K562 (cell line): ENCODE data around the gene LAMB2. TPM values are rescaled to one million over a fixed set of nuclear protein-coding genes. Genes with fewer than 3 reads are reported as not detected.

Source experiments
- ATAC-seq: fragments of 200-7000 bp; cut with Tn5 transposase; 3 replicates; pipeline ENCODE4 v1.9.1; 2020; ENCODE audit warnings: moderate library complexity
- BruUV-seq: library from RNA; stranded (reverse); fragments of 400-500 nt; replicated peaks from 2 replicates; lab custom pipeline; 2021; lab: Mats Ljungman, UMichigan
- CTCF ChIA-PET: fragments of 300-600 bp; formaldehyde crosslinking; extraction: SDS; loops from one replicate; lab custom pipeline; 2021; ENCODE audit warnings: low intra/inter-chr PET ratio; lab: Yijun Ruan, JAX
- POLR2A ChIA-PET: fragments of 300-600, 350-650 bp; sonication (Branson Sonifier 250); formaldehyde crosslinking; extraction: SDS; loops from one replicate; lab custom pipeline; 2021; ENCODE audit warnings: antibody characterized with exemption, inconsistent platforms; lab: Yijun Ruan, JAX
- DNase-seq, 4 experiments: peaks; one replicate each; pipeline versions ENCODE4 v3.0.0 to v3.0.0-alpha.2; 2011 to 2018; ENCODE audit warnings: low spot score in 3 of 4, mixed read lengths in 3 of 4; ENCODE audit errors: extremely low read depth in 1 of 4
- FAIRE-seq: peaks from 2 replicates; lab custom pipeline; 2011; peaks lifted over from hg19 to GRCh38; lab: Jason Lieb, UNC
- H2AFZ ChIP-seq: 2 replicates; pipeline ENCODE4 v1.6.0; 2011; ENCODE audit warnings: low read depth, low read length, control low read depth, inconsistent platforms
- H3K27ac ChIP-seq: fragments of 200-600 bp; 3 replicates; pipeline ENCODE4 v1.8.0; 2011; ENCODE audit warnings: low read depth, mild to moderate bottlenecking, control low read depth, inconsistent platforms, low read length, moderate library complexity, mixed read lengths; ENCODE audit errors: extremely low read depth
- H3K27me3 ChIP-seq, 2 experiments: fragments of 300-600 bp in 1 of 2; 2 replicates in 1 of 2; 3 replicates in 1 of 2; pipeline versions ENCODE4 v1.6.0 to v1.8.0; 2011; ENCODE audit warnings: inconsistent platforms in 2 of 2, low read length in 2 of 2, mild to moderate bottlenecking in 1 of 2, mixed read lengths in 1 of 2, moderate library complexity in 1 of 2; ENCODE audit not compliant: control insufficient read depth in 2 of 2, insufficient read depth in 2 of 2
- H3K36me3 ChIP-seq: fragments of 300-600 bp; 3 replicates; pipeline ENCODE4 v1.8.0; 2011; ENCODE audit warnings: mild to moderate bottlenecking, low read length, inconsistent platforms; ENCODE audit not compliant: control insufficient read depth, insufficient read depth
- H3K4me1 ChIP-seq, 2 experiments: fragments of 200-600 bp in 1 of 2; replicated peaks in 1 of 2; 2 replicates in 1 of 2; 3 replicates in 1 of 2; pipeline versions ENCODE4 v1.5.1 to v1.8.0; 2011; ENCODE audit warnings: inconsistent platforms in 2 of 2, low read length in 2 of 2, mild to moderate bottlenecking in 1 of 2, mixed read lengths in 1 of 2, moderate library complexity in 1 of 2; ENCODE audit not compliant: control insufficient read depth in 2 of 2, insufficient read depth in 2 of 2
- H3K4me2 ChIP-seq: 2 replicates; pipeline ENCODE4 v1.6.1; 2011; ENCODE audit warnings: low read length, control low read depth, inconsistent platforms, mixed read lengths; ENCODE audit not compliant: insufficient read depth
- H3K4me3 ChIP-seq: fragments of 200-600 bp; sonication (generic), shearing (Covaris generic); 2 replicates; pipeline ENCODE4 v1.5.1; 2016; ENCODE audit warnings: control low read depth, inconsistent platforms
- H3K79me2 ChIP-seq: fragments of 200-600 bp; 3 replicates; pipeline ENCODE4 v1.8.0; 2011; ENCODE audit warnings: low read length, inconsistent platforms; ENCODE audit not compliant: control insufficient read depth, insufficient read depth
- H3K9ac ChIP-seq, 2 experiments: 2 replicates each; pipeline versions ENCODE4 v1.6.0 to v1.6.1; 2011; ENCODE audit warnings: low read depth in 2 of 2, low read length in 2 of 2, control low read depth in 1 of 2, inconsistent platforms in 1 of 2, mild to moderate bottlenecking in 1 of 2, mixed read lengths in 1 of 2; ENCODE audit not compliant: insufficient read depth in 1 of 2
- H3K9me1 ChIP-seq: one replicate; pipeline ENCODE4 v1.6.0; 2011; ENCODE audit warnings: inconsistent platforms, mild to moderate bottlenecking, low read length, moderate library complexity; ENCODE audit not compliant: control insufficient read depth, insufficient read depth
- H3K9me3 ChIP-seq: replicated peaks from 2 replicates; pipeline ENCODE4 v1.5.1; 2011; ENCODE audit warnings: low read depth, low read length, inconsistent platforms; ENCODE audit not compliant: control insufficient read depth, insufficient read depth
- H4K20me1 ChIP-seq: replicated peaks from 2 replicates; pipeline ENCODE4 v1.6.1; 2011; ENCODE audit warnings: low read length, inconsistent platforms, mixed read lengths; ENCODE audit not compliant: control insufficient read depth, insufficient read depth
- HDAC1 ChIP-seq, 2 experiments: fragments of 450-650 bp; IDR thresholded peaks; 2 replicates each; pipeline ENCODE4 v1.6.1; 2016 to 2017; ENCODE audit warnings: inconsistent platforms in 1 of 2, mild to moderate bottlenecking in 1 of 2, moderate library complexity in 1 of 2
- RBFOX2 ChIP-seq: fragments of 200-400 bp; formaldehyde crosslinking; IDR thresholded peaks from 2 replicates; pipeline ENCODE4 v1.6.1; 2017; ENCODE audit warnings: low read depth, mild to moderate bottlenecking, low read length, moderate library complexity
- TCF7L2 ChIP-seq: fragments of 150-350 bp; IDR thresholded peaks from 2 replicates; pipeline ENCODE4 v1.6.1; 2016; ENCODE audit warnings: low read depth, mild to moderate bottlenecking, low read length, moderate library complexity
- WGBS: fragments of 100-300 bp; shearing (Covaris generic); methylation state at CpG from one replicate; pipeline ENCODE4 v1.1.6; 2016; ENCODE audit warnings: low coverage, mixed read lengths; ENCODE audit not compliant: insufficient coverage; ENCODE audit errors: missing lambda C conversion rate; 5-methylcytosine and 5-hydroxymethylcytosine counted together
- in situ Hi-C: fragments of 300-500 bp; cut with MboI; formaldehyde crosslinking; loops from 4 replicates; pipeline ENCODE4 v1.15.0; 2018; ENCODE audit warnings: inconsistent platforms, mixed read lengths
- intact Hi-C: fragments of 100-400 bp; cut with micrococcal nuclease; formaldehyde crosslinking; loops from 2 replicates; pipeline ENCODE4 v1.14.2; 2022
- polyA plus RNA-seq, 8 experiments: library from polyadenylated mRNA; depleted of rRNA in 4 of 8; stranded (reverse) in 5 of 8; unstranded in 3 of 8; fragments of >200 nt; fragmentation: Nextera tagmentation in 2 of 8; fragmentation: Illumina TruSeq in 1 of 8; extraction: Ambion mirVana in 2 of 8; extraction: Trizol in 1 of 8; gene quantifications; 2 replicates each; pipeline versions ENCODE4 v1.2.1 to v1.2.3, GENCODE V29; 2011 to 2014; ENCODE audit warnings: inconsistent platforms in 1 of 8, missing spikeins in 1 of 8
- total RNA-seq, 7 experiments: library from RNA; depleted of rRNA in 6 of 7; stranded (reverse); fragments of >200 nt in 6 of 7; fragmentation: Illumina TruSeq in 2 of 7; extraction: Trizol in 2 of 7; gene quantifications; 2 replicates each; pipeline versions ENCODE4 v1.2.1 to v1.2.3, GENCODE V29; 2011 to 2021; ENCODE audit warnings: low replicate concordance in 1 of 7
- TF ChIP-seq, protein P1 (sequence below): fragments of 450-650 bp; formaldehyde crosslinking; IDR thresholded peaks from 2 replicates; pipeline ENCODE4 v1.4.0; 2020; ENCODE audit warnings: mild to moderate bottlenecking, moderate library complexity

Gene LAMB2
- total and polyA plus RNA-seq, 9 of the 15 experiments (the other 6 are each of a cell fraction or from before 2014, with no cell fraction given): 1.4 to 26.0 (median 16.2) TPM

DNA sequence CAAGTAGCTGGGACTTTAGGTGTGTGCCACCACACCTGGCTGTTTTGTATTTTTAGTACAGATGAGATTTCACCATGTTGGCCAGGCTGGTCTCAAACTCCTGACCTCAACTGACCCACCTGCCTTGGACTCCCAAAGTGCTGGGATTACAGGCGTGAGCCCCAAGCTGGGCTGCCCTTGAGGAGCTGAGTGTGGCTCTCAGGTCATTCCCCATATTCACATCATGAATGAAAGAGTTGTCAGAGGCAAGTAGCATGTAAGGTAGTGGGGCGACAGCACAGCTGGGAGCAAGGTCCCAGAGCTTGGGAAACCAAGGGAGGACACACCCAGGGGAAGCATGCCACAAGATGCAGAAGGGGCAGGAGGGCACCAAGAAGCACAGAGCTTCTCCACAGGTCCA lies 28.3 kb upstream of the LAMB2 start:
- Histone ChIP-seq H3K79me2 (peaks cover 21% of the 10 kb centered on the region), H3K9me1 (no peaks in the 10 kb centered on the region), H3K27ac (no peak overlapping the region), H3K4me3 (no peak overlapping the region), H3K36me3 (peaks cover 32% of the 10 kb centered on the region; the same call in 2 of the 3 replicates), H3K4me2 (no peak overlapping the region), H2AFZ (no peak overlapping the region), H3K4me1 (peaks cover 2 to 16% of the 10 kb centered on the region in 2 experiments; a peak in 3 of 5 replicates), H3K9ac (no peak overlapping the region), H3K9me3 (no peaks in the 10 kb centered on the region), H4K20me1 (no peaks in the 10 kb centered on the region), H3K27me3 (no peaks in the 10 kb centered on the region)
- ChIA-PET CTCF (no interaction called here), POLR2A (interaction anchor here (0.6 kb wide), 2 partner anchors 29 to 38 kb away, joined by 3 read pairs; no protein-coding TSS in a partner anchor)
- no peak for ATAC-seq
- TF ChIP-seq HDAC1 (IDR thresholded peaks at IDR 0.05) (no peak), TCF7L2 (no peak), RBFOX2 (0 out of 2 replicates have a peak, but pooled peaks have one; percentile 7)
- TF ChIP-seq, protein P1, sequence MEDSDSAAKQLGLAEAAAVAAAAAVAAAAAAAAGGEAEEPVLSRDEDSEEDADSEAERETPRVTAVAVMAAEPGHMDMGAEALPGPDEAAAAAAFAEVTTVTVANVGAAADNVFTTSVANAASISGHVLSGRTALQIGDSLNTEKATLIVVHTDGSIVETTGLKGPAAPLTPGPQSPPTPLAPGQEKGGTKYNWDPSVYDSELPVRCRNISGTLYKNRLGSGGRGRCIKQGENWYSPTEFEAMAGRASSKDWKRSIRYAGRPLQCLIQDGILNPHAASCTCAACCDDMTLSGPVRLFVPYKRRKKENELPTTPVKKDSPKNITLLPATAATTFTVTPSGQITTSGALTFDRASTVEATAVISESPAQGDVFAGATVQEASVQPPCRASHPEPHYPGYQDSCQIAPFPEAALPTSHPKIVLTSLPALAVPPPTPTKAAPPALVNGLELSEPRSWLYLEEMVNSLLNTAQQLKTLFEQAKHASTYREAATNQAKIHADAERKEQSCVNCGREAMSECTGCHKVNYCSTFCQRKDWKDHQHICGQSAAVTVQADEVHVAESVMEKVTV (CRISPR knock-in tag): no peak
- 95% methylated on average over 2 of the region's 2 CpGs for WGBS
- BruUV-seq: no TSS peak
- DNase-seq: no peak
- in situ Hi-C loops: loop anchor here (25.0 kb wide), 1 partner anchor 276 kb away; the partner anchor contains the start of gene NICN1
- intact Hi-C loops: loop anchor here (10.0 kb wide), 1 partner anchor 136 kb away; the partner anchor contains the start of genes IMPDH2 and NDUFAF3
- no peak for FAIRE-seq
